ENCODE measurements around the gene CCDC85C. TPM values are rescaled to one million over a fixed set of nuclear protein-coding genes. Genes with fewer than 3 reads are reported as not detected.

Gene CCDC85C
- total RNA-seq, 1 experiment from 2014 or later = 42.3 TPM

DNA sequence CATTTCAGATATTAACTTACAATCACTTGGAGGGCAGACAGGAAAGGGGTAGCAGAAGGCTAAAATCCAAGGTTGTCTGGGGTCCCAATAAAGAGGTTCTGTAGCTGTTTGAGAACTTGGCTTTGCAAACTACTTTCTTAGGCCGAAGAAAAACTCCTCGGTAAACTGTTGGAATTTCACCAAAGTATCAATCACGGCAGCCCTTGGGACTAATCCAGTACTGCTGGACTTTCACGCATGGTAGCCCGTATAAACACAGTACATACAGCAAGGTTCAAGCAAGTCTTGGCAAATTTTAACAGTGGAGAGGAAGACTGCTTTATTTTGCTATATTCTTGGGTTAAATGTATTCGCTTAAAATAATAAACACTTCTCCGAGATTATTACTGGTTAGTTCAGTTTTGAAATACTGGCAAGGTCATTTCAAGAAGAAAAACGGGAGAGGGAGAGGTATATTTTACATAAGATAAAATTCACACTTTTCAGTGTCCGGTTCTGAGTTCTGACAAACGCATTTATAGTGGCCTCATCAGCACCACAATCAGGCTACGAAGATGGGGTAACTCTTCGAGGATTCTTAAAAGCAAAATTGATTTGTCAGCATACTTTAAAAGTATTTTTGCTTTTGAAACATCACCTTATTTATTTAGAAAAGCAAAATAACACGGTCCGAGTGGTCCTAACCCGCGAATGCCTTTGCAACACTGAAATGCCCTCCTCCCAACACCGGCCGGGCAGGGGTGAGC lies 124.7 kb downstream of the CCDC85C start:
- Histone ChIP-seq H3K4me3 (replicated peaks in 1 of 2; ENCODE audit: low read depth in 1 of 2, low read length in 2 of 2) (peak overlapping the region; percentile 51 to 76), H3K27me3 (ENCODE audit: insufficient read depth, low read length) (no peaks in the 10 kb centered on the region), H3K4me1 (ENCODE audit: control insufficient read depth in 1 of 2, insufficient read depth in 2 of 2, low read length in 2 of 2) (peaks cover 12 to 18% of the 10 kb centered on the region in 2 experiments; a peak in 3 of 4 replicates), H3K27ac (ENCODE audit: low read depth, low read length) (peak overlapping the region; percentile 86), H3K9ac (ENCODE audit: low read length) (peak overlapping the region; percentile 75), H3K9me3 (ENCODE audit: control insufficient read depth in 1 of 2, insufficient read depth in 1 of 2, low read depth in 1 of 2, low read length in 2 of 2) (no peaks in the 10 kb centered on the region), H3K9me2 (ENCODE audit: insufficient read depth) (no peaks in the 10 kb centered on the region), H2AFZ (ENCODE audit: low read depth, low read length, poor library complexity, severe bottlenecking) (no peak overlapping the region), H3K36me3 (ENCODE audit: control insufficient read depth in 1 of 2, insufficient read depth in 2 of 2, low read length in 2 of 2) (no peaks in the 10 kb centered on the region), H3K4me2 (ENCODE audit: low read length) (peak overlapping the region; percentile 89), H3K79me2 (ENCODE audit: insufficient read depth, low read length) (peaks cover 90% of the 10 kb centered on the region), H4K20me1 (ENCODE audit: insufficient read depth) (peaks cover 15% of the 10 kb centered on the region; the same call in 1 of the 2 replicates)
- intact Hi-C loops (cut with micrococcal nuclease) = no loop called here
- ChIA-PET CTCF (no interaction called here), POLR2A (no interaction called here), RAD21 (ENCODE audit: low non-redundant PET in 1 of 2, low total read pairs in 2 of 2, uncharacterized antibody in 2 of 2, unreplicated experiment in 2 of 2) (no interaction called here)
- no peak for ATAC-seq
- DNase-seq (ENCODE audit: low read depth, low spot score) = no peak
- no peak for TF ChIP-seq EZH2 (IDR thresholded peaks at IDR 0.05)
- no peak for TF ChIP-seq EZH2phosphoT487 (IDR thresholded peaks at IDR 0.05; ENCODE audit: borderline replicate concordance)
- TF ChIP-seq TCF7L2 (IDR thresholded peaks at IDR 0.05; ENCODE audit: borderline replicate concordance, extremely low read depth, insufficient read depth, insufficient read length) = no peak
- no peak for TF ChIP-seq SIN3A (IDR thresholded peaks at IDR 0.05; ENCODE audit: low read depth)
- no peak for TF ChIP-seq SRF (IDR thresholded peaks at IDR 0.05; ENCODE audit: low read depth)
- no peak for TF ChIP-seq EGR1 (IDR thresholded peaks at IDR 0.05; ENCODE audit: low read depth)
- TF ChIP-seq POLR2A (IDR thresholded peaks at IDR 0.05; ENCODE audit: borderline replicate concordance, extremely low read depth, insufficient read depth, insufficient read length) = no peak
- TF ChIP-seq, protein P1, sequence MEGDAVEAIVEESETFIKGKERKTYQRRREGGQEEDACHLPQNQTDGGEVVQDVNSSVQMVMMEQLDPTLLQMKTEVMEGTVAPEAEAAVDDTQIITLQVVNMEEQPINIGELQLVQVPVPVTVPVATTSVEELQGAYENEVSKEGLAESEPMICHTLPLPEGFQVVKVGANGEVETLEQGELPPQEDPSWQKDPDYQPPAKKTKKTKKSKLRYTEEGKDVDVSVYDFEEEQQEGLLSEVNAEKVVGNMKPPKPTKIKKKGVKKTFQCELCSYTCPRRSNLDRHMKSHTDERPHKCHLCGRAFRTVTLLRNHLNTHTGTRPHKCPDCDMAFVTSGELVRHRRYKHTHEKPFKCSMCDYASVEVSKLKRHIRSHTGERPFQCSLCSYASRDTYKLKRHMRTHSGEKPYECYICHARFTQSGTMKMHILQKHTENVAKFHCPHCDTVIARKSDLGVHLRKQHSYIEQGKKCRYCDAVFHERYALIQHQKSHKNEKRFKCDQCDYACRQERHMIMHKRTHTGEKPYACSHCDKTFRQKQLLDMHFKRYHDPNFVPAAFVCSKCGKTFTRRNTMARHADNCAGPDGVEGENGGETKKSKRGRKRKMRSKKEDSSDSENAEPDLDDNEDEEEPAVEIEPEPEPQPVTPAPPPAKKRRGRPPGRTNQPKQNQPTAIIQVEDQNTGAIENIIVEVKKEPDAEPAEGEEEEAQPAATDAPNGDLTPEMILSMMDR (IDR thresholded peaks at IDR 0.05 in 2 of 3, conservative IDR thresholded peaks at IDR 0.05 in 1 of 3; ENCODE audit: borderline replicate concordance in 1 of 3, insufficient read depth in 1 of 3, low read depth in 2 of 3, low read length in 2 of 3) = no peak; a peak in 1 of 6 replicates
- TF ChIP-seq CBX3 (IDR thresholded peaks at IDR 0.05; ENCODE audit: low read depth) = no peak
- no peak for TF ChIP-seq CEBPB (IDR thresholded peaks at IDR 0.05; ENCODE audit: low read depth)
- no peak for TF ChIP-seq JUND (IDR thresholded peaks at IDR 0.05)
- TF ChIP-seq FOSL1 (IDR thresholded peaks at IDR 0.05; ENCODE audit: low read depth) = no peak
- TF ChIP-seq POLR2AphosphoS5 (IDR thresholded peaks at IDR 0.05; ENCODE audit: low read depth, low read length) = no peak
- TF ChIP-seq, protein P2, sequence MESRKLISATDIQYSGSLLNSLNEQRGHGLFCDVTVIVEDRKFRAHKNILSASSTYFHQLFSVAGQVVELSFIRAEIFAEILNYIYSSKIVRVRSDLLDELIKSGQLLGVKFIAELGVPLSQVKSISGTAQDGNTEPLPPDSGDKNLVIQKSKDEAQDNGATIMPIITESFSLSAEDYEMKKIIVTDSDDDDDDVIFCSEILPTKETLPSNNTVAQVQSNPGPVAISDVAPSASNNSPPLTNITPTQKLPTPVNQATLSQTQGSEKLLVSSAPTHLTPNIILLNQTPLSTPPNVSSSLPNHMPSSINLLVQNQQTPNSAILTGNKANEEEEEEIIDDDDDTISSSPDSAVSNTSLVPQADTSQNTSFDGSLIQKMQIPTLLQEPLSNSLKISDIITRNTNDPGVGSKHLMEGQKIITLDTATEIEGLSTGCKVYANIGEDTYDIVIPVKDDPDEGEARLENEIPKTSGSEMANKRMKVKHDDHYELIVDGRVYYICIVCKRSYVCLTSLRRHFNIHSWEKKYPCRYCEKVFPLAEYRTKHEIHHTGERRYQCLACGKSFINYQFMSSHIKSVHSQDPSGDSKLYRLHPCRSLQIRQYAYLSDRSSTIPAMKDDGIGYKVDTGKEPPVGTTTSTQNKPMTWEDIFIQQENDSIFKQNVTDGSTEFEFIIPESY (IDR thresholded peaks at IDR 0.05; ENCODE audit: extremely low read depth, insufficient replicate concordance, low read length) = no peak
- TF ChIP-seq YY1 (IDR thresholded peaks at IDR 0.05; ENCODE audit: extremely low read depth, insufficient replicate concordance, low read depth, low read length) = no peak
- no peak for TF ChIP-seq SP1 (IDR thresholded peaks at IDR 0.05; ENCODE audit: low read depth)
- no TSS peak for BruUV-seq (replicated peaks)

Measured in HCT116 (cell line).